GM12801 (cell line): ENCODE results near the gene FCMR.

Source experiments
- TF ChIP-seq, protein P1 (sequence below): IDR thresholded peaks from one replicate; pipeline ENCODE4 v1.5.1; 2011; ENCODE audit warnings: control low read depth; ENCODE audit not compliant: insufficient read length; ENCODE audit errors: extremely low read depth

Gene FCMR

DNA sequence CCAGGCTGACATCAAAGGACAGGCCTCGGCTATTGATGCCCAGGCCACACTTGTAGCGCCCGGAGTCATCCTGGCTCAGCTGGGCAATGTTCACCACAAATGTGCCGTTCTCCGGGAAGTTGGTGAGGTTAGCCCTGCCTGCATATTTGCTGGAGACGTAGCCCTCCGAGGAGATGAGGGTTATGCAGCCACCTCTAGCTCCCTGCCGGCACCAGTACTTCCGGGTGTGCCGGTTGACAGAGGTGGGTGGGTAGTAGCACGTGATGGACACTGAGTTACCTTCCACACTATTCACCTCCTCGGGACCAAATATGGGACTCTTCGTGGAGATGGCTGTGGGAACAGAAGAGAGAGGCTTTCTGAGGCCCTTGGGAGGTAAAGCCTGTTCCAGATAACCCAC, 17.4 kb upstream of the FCMR start:
- TF ChIP-seq, protein P1, sequence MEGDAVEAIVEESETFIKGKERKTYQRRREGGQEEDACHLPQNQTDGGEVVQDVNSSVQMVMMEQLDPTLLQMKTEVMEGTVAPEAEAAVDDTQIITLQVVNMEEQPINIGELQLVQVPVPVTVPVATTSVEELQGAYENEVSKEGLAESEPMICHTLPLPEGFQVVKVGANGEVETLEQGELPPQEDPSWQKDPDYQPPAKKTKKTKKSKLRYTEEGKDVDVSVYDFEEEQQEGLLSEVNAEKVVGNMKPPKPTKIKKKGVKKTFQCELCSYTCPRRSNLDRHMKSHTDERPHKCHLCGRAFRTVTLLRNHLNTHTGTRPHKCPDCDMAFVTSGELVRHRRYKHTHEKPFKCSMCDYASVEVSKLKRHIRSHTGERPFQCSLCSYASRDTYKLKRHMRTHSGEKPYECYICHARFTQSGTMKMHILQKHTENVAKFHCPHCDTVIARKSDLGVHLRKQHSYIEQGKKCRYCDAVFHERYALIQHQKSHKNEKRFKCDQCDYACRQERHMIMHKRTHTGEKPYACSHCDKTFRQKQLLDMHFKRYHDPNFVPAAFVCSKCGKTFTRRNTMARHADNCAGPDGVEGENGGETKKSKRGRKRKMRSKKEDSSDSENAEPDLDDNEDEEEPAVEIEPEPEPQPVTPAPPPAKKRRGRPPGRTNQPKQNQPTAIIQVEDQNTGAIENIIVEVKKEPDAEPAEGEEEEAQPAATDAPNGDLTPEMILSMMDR: no peak

DNA sequence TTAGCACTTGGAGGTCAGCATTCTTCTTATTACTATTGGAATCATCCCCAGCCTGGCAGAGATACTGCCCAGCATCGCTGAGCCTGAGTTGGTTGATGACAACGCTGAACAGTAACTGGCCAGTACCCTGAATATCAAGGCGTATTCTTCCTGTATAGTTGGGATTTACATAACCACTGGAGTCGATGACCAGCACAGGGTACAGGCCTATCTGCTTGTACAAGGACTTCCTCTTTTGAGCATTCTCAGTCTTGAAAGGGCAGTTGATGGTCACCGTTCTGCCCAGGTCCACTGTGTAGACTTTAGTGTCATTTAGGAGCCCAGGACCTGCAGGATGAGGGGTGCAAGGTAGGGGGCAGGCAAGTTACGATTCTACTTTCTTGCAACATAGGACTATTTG, 15.7 kb upstream of the FCMR start:
- TF ChIP-seq, protein P1: no peak

DNA sequence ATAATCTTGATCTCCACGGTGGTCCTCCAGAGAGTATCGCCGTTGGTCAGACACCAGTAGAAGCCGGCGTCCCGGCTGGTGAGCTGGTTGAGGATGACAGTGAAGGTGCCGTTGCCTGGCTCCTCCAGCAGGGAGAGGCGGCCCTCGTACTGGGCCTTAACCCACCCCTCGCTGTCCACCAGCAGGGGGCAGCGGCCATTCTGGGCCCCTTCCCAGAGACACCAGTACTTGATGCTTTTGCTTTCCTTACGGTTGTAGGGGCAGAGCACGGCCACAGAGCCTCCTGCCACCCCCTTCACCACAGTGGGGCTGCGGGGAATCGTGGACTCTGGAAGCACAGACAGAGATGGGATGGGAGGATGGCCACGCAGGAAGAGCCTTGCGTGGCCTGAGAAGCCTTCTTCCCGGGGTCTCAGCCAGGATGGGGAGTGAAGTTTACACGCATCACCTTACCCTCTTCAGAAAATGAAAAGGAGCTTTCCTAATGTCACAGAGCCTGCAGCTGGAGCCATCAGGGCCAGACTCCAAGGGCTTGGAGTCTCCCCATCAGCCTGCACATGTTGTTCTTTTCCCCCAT, 13.8 kb upstream of the FCMR start:
- TF ChIP-seq, protein P1: no peak

DNA sequence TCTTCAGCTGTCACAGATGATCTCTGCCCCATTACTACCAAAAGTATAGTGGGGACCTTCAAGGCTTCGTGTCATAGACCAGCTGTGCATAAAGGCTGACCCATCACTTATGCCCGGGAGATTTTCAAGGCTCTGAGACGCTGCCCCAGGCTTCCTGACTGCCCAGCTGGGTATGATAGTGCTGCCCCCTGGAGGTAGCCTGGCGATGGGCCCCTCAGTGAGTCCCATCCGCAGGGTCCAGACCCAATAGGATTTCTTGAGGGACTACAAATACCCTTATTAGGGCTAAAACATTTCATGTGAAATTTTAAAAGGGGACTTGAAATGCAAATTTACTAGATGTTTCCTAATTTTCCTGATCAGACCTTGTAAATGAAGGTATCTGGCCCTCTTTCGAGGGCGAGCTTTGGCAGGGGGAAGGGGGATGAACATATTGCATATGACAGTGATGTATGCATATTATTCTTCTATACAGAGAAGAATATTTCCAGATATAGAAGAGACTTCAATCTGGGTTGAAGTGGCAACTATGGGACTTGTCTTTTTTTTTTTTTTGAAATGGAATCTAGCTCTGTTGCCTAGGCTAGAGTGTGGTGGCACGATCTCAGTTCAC, 11.7 kb upstream of the FCMR start:
- TF ChIP-seq, protein P1: peak; percentile 6

DNA sequence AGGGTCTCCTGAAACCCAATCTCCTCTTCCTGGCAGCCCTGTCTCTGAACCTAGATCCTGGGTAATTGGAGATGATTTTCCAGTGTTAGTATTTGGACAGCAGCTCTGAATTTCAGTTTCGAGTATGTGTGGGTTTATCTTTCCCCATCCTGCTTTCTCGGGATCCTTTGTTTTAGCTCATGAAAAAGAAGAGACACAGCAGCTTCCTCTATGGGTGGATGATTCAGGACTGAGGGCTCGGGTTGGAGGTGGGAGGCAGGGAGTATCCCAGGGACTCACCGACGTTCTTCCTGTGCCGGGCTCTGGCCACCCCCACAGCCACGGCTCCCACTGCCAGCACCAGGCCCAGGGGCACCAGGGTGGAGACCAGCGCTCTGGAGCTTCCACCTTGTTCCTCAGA, 10.4 kb upstream of the FCMR start:
- TF ChIP-seq, protein P1: no peak

GRCh38 chr1:206931709-206932108, 10.0 kb upstream of the FCMR start:
- TF ChIP-seq, protein P1: no peak

- TF ChIP-seq, protein P1: no peak
Measured at GRCh38 chr1:206930210-206930798, 8.6 kb upstream of the FCMR start.
